Ecto neural progenitor cell (in vitro differentiated cells): ENCODE data around the gene ZNF93.
"Not testable (repeated sequence)": the region's sequence is repeated elsewhere in the genome, so short reads cannot be mapped to it uniquely, and the experiment has no call there.

Source experiments
- DNase-seq: peaks from one replicate; pipeline ENCODE4 v3.0.0-alpha.2; 2018; ENCODE audit warnings: low spot score

The ZNF93 gene

GRCh38 chr19:19900729-19901444 lies at the start of gene ZNF93:
Gene ZNF93, plus strand, starts transcription at chr19:19900946. Its CDS starts 143 bp downstream, at chr19:19901089.
- DNase-seq = peak; percentile 96

- not testable (repeated sequence) for DNase-seq
These were observed 49.0 kb upstream of the ZNF93 start for GRCh38 chr19:19851740-19852139.

- no peak for DNase-seq
These were observed 42.0 kb upstream of the ZNF93 start for GRCh38 chr19:19858751-19859150.

GRCh38 chr19:19860756-19861390 lies 39.9 kb upstream of the ZNF93 start:
- DNase-seq = peak; percentile 76

GRCh38 chr19:19865750-19866610 lies 34.8 kb upstream of the ZNF93 start, which contains the start of gene ZNF253:
Gene ZNF253, plus strand, starts transcription at chr19:19865882. Its CDS starts 115 bp downstream, at chr19:19865997.
- peak; percentile 97 for DNase-seq

GRCh38 chr19:19866611-19867248 lies 34.0 kb upstream of the ZNF93 start:
- peak; percentile 84 for DNase-seq

- not testable (repeated sequence) for DNase-seq
These were observed 30.7 kb upstream of the ZNF93 start for GRCh38 chr19:19870086-19870485.

- no peak for DNase-seq
These were observed 28.8 kb upstream of the ZNF93 start for GRCh38 chr19:19871932-19872331.

GRCh38 chr19:19873381-19873780 lies 27.4 kb upstream of the ZNF93 start:
- DNase-seq = no peak

- DNase-seq = no peak
These were observed 23.0 kb upstream of the ZNF93 start for GRCh38 chr19:19877724-19878123.

- no peak for DNase-seq
These were observed 16.2 kb upstream of the ZNF93 start for GRCh38 chr19:19884583-19884982.

- not testable (repeated sequence) for DNase-seq
These were observed 8.4 kb upstream of the ZNF93 start for GRCh38 chr19:19892055-19892941.

GRCh38 chr19:19900139-19900728 lies 512 bp upstream of the ZNF93 start:
- no peak for DNase-seq

GRCh38 chr19:19907551-19907950 lies 6.8 kb downstream of the ZNF93 start:
- not testable (repeated sequence) for DNase-seq

GRCh38 chr19:19909654-19910053 lies 8.9 kb downstream of the ZNF93 start:
- no peak for DNase-seq

- DNase-seq = no peak
These were observed 10.4 kb downstream of the ZNF93 start for GRCh38 chr19:19911150-19911549.

GRCh38 chr19:19914596-19914995 lies 13.8 kb downstream of the ZNF93 start:
- no peak for DNase-seq

GRCh38 chr19:19930417-19930816 lies 29.7 kb downstream of the ZNF93 start:
- DNase-seq = not testable (repeated sequence)

- DNase-seq = not testable (repeated sequence)
These were observed 32.9 kb downstream of the ZNF93 start for GRCh38 chr19:19933432-19934314.

- DNase-seq = no peak
These were observed 36.7 kb downstream of the ZNF93 start for GRCh38 chr19:19937403-19937802.
